GM18519 (cell line): ENCODE results near the gene RAB1B.

ENCODE experiments used
- ATAC-seq: cut with Tn5 transposase; IDR thresholded peaks from one replicate; pipeline ENCODE4 v1.9.1; 2021; ENCODE audit warnings: mild to moderate bottlenecking, moderate library complexity; ENCODE audit not compliant: unreplicated experiment, low FRiP score

Gene RAB1B

GRCh38 chr11:66268244-66268951, at the start of gene RAB1B:
Gene RAB1B (plus strand): TSS chr11:66268639. CDS start chr11:66268680, 41 bp downstream.
- peak; percentile 68 for ATAC-seq

GRCh38 chr11:66218846-66219620, 49.4 kb upstream of the RAB1B start:
- ATAC-seq: no peak

- no peak for ATAC-seq
Observed at GRCh38 chr11:66219846-66220565, 48.4 kb upstream of the RAB1B start.

- ATAC-seq: no peak
Observed at GRCh38 chr11:66220566-66220935, 47.9 kb upstream of the RAB1B start.

GRCh38 chr11:66221012-66221411, 47.4 kb upstream of the RAB1B start:
- no peak for ATAC-seq

- no peak for ATAC-seq
Observed at GRCh38 chr11:66221726-66222236, 46.7 kb upstream of the RAB1B start.

- peak; percentile 74 for ATAC-seq
Observed at GRCh38 chr11:66222358-66223149, 45.9 kb upstream of the RAB1B start.

GRCh38 chr11:66224226-66224855, 44.1 kb upstream of the RAB1B start:
- no peak for ATAC-seq

- ATAC-seq: no peak
Observed at GRCh38 chr11:66225066-66225465, 43.4 kb upstream of the RAB1B start.

GRCh38 chr11:66226101-66226500, 42.3 kb upstream of the RAB1B start:
- no peak for ATAC-seq

GRCh38 chr11:66227700-66228099, 40.7 kb upstream of the RAB1B start:
- ATAC-seq: no peak

GRCh38 chr11:66228521-66228920, 39.9 kb upstream of the RAB1B start:
- ATAC-seq: no peak

GRCh38 chr11:66230156-66230555, 38.3 kb upstream of the RAB1B start:
- ATAC-seq: no peak

GRCh38 chr11:66230978-66231377, 37.5 kb upstream of the RAB1B start:
- ATAC-seq: no peak

- no peak for ATAC-seq
Observed at GRCh38 chr11:66231561-66231960, 36.9 kb upstream of the RAB1B start.

GRCh38 chr11:66232769-66233168, 35.7 kb upstream of the RAB1B start:
- no peak for ATAC-seq

- ATAC-seq: no peak
Observed at GRCh38 chr11:66233301-66233700, 35.1 kb upstream of the RAB1B start.

- ATAC-seq: no peak
Observed at GRCh38 chr11:66235141-66235540, 33.3 kb upstream of the RAB1B start.

GRCh38 chr11:66237867-66238266, 30.6 kb upstream of the RAB1B start:
- ATAC-seq: no peak
